ENCODE results near the gene MOB2. TPM values are rescaled to one million over a fixed set of nuclear protein-coding genes. Genes with fewer than 3 reads are reported as not detected.

MOB2 gene
- total and polyA plus RNA-seq, 4 donors = 8.3 to 18.5 (median 14.8) TPM

DNA sequence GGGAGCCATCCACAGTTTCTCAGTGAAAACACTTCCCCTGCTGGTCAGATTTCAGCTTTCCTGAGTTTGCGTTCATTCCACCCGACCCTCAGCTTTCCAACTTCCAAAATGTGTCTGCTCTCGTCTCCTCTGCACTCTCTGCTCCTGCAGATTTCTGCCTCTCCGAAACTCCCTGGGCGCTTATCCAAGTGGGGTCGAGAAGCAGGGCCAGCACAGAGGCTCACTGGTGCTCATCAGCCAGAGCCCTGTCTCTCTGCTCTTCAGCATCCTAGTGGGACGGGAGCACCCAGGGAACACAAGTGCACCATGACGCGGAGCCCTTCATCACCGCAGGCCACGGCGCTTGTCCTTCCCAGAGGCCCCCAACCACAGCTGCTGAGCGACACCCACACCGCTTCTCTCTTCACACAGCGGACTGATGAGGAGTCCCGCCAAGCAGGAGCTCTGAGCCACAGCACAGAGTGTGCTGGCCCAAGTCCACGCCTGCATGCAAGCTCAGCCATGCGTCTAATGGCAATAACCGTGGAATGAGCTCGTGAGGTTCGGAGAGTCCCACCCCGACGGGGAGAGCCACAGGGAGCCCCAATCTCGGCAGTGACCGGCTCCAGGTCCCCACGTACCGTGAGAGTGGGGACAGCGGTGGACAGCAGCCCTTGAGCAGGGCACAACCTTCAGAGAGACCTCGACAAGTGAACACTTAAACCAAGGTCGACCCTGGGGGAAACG lies 27.9 kb upstream of the MOB2 start:
- peaks cover 2 to 12% (median 7%) of the 10 kb centered on the region in 4 donors for H3K4me1 ChIP-seq (ENCODE audit: control insufficient read depth in 4 of 4, insufficient read depth in 4 of 4, low read length in 3 of 4)
- 90% methylated on average over 31 of the region's 31 CpGs for WGBS
- no peak overlapping the region for H3K27ac ChIP-seq (ENCODE audit: low read depth in 1 of 2, low read length in 2 of 2)

More for the DNA sequence above, 27.9 kb upstream of the MOB2 start:
- Histone ChIP-seq H3K9me3 (ENCODE audit: control insufficient read depth in 4 of 4, low read length in 3 of 4) (no peaks in the 10 kb centered on the region), H3K9ac (ENCODE audit: low read depth in 1 of 2, low read length in 2 of 2) (no peak overlapping the region), H3K4me3 (ENCODE audit: low read depth in 1 of 3, low read length in 3 of 3) (no peak overlapping the region), H3K36me3 (ENCODE audit: control insufficient read depth in 4 of 4, insufficient read depth in 3 of 4, low read depth in 1 of 4, low read length in 3 of 4) (no peaks in the 10 kb centered on the region), H3K27me3 (ENCODE audit: control insufficient read depth in 4 of 4, insufficient read depth in 4 of 4, low read length in 3 of 4) (no peaks in the 10 kb centered on the region)
- TF ChIP-seq, protein P1, sequence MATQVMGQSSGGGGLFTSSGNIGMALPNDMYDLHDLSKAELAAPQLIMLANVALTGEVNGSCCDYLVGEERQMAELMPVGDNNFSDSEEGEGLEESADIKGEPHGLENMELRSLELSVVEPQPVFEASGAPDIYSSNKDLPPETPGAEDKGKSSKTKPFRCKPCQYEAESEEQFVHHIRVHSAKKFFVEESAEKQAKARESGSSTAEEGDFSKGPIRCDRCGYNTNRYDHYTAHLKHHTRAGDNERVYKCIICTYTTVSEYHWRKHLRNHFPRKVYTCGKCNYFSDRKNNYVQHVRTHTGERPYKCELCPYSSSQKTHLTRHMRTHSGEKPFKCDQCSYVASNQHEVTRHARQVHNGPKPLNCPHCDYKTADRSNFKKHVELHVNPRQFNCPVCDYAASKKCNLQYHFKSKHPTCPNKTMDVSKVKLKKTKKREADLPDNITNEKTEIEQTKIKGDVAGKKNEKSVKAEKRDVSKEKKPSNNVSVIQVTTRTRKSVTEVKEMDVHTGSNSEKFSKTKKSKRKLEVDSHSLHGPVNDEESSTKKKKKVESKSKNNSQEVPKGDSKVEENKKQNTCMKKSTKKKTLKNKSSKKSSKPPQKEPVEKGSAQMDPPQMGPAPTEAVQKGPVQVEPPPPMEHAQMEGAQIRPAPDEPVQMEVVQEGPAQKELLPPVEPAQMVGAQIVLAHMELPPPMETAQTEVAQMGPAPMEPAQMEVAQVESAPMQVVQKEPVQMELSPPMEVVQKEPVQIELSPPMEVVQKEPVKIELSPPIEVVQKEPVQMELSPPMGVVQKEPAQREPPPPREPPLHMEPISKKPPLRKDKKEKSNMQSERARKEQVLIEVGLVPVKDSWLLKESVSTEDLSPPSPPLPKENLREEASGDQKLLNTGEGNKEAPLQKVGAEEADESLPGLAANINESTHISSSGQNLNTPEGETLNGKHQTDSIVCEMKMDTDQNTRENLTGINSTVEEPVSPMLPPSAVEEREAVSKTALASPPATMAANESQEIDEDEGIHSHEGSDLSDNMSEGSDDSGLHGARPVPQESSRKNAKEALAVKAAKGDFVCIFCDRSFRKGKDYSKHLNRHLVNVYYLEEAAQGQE (IDR thresholded peaks at IDR 0.05) = no peak
- TF ChIP-seq FOXA1 (IDR thresholded peaks at IDR 0.05) (no peak), YY1 (IDR thresholded peaks at IDR 0.05) (no peak), RXRA (IDR thresholded peaks at IDR 0.05) (no peak), SP1 (IDR thresholded peaks at IDR 0.05) (no peak), JUND (IDR thresholded peaks at IDR 0.05) (no peak), RAD21 (IDR thresholded peaks at IDR 0.05) (no peak), NR2F2 (IDR thresholded peaks at IDR 0.05) (no peak), TAF1 (conservative IDR thresholded peaks at IDR 0.05) (no peak), GABPA (IDR thresholded peaks at IDR 0.05 in 1 of 2, conservative IDR thresholded peaks at IDR 0.05 in 1 of 2) (no peak), FOXA2 (IDR thresholded peaks at IDR 0.05) (no peak), EGR1 (IDR thresholded peaks at IDR 0.05; ENCODE audit: low read depth in 2 of 2) (no peak)
- TF ChIP-seq, protein P2, sequence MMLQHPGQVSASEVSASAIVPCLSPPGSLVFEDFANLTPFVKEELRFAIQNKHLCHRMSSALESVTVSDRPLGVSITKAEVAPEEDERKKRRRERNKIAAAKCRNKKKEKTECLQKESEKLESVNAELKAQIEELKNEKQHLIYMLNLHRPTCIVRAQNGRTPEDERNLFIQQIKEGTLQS (IDR thresholded peaks at IDR 0.05) = no peak
- TF ChIP-seq, protein P3, sequence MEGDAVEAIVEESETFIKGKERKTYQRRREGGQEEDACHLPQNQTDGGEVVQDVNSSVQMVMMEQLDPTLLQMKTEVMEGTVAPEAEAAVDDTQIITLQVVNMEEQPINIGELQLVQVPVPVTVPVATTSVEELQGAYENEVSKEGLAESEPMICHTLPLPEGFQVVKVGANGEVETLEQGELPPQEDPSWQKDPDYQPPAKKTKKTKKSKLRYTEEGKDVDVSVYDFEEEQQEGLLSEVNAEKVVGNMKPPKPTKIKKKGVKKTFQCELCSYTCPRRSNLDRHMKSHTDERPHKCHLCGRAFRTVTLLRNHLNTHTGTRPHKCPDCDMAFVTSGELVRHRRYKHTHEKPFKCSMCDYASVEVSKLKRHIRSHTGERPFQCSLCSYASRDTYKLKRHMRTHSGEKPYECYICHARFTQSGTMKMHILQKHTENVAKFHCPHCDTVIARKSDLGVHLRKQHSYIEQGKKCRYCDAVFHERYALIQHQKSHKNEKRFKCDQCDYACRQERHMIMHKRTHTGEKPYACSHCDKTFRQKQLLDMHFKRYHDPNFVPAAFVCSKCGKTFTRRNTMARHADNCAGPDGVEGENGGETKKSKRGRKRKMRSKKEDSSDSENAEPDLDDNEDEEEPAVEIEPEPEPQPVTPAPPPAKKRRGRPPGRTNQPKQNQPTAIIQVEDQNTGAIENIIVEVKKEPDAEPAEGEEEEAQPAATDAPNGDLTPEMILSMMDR (IDR thresholded peaks at IDR 0.05; ENCODE audit: low read depth, low read length, missing input control) = no peak
- TF ChIP-seq, protein P4, sequence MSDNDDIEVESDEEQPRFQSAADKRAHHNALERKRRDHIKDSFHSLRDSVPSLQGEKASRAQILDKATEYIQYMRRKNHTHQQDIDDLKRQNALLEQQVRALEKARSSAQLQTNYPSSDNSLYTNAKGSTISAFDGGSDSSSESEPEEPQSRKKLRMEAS (IDR thresholded peaks at IDR 0.05) = no peak
- TF ChIP-seq, protein P5, sequence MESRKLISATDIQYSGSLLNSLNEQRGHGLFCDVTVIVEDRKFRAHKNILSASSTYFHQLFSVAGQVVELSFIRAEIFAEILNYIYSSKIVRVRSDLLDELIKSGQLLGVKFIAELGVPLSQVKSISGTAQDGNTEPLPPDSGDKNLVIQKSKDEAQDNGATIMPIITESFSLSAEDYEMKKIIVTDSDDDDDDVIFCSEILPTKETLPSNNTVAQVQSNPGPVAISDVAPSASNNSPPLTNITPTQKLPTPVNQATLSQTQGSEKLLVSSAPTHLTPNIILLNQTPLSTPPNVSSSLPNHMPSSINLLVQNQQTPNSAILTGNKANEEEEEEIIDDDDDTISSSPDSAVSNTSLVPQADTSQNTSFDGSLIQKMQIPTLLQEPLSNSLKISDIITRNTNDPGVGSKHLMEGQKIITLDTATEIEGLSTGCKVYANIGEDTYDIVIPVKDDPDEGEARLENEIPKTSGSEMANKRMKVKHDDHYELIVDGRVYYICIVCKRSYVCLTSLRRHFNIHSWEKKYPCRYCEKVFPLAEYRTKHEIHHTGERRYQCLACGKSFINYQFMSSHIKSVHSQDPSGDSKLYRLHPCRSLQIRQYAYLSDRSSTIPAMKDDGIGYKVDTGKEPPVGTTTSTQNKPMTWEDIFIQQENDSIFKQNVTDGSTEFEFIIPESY (IDR thresholded peaks at IDR 0.05) = no peak
- no peak for DNase-seq (ENCODE audit: low spot score)

Measured in liver (tissue), 9 donors.